ENCODE results near the gene HUWE1.

DNA sequence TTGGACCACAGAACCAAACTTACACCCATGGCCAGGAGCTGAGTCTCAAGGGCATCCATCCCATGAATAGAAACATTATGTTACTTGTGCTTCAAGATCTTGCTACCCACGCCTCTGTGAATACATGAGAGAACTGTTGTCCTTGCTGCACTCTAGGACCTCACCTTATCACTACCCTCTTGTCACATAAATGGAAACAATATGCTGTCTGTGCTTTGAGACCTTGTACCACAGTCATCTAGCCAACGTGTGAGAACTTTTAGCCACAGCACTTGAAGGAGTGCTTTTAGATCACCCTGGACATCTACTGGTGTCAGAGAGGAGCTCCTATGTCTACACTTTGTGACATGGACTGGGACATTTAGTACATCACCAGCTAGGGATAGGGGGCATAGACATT lies 30.7 kb upstream of the HUWE1 start:
- TF ChIP-seq, protein P1, sequence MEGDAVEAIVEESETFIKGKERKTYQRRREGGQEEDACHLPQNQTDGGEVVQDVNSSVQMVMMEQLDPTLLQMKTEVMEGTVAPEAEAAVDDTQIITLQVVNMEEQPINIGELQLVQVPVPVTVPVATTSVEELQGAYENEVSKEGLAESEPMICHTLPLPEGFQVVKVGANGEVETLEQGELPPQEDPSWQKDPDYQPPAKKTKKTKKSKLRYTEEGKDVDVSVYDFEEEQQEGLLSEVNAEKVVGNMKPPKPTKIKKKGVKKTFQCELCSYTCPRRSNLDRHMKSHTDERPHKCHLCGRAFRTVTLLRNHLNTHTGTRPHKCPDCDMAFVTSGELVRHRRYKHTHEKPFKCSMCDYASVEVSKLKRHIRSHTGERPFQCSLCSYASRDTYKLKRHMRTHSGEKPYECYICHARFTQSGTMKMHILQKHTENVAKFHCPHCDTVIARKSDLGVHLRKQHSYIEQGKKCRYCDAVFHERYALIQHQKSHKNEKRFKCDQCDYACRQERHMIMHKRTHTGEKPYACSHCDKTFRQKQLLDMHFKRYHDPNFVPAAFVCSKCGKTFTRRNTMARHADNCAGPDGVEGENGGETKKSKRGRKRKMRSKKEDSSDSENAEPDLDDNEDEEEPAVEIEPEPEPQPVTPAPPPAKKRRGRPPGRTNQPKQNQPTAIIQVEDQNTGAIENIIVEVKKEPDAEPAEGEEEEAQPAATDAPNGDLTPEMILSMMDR (conservative IDR thresholded peaks at IDR 0.05; ENCODE audit: low read depth, low read length) = no peak
- TF ChIP-seq EZH2 (IDR thresholded peaks at IDR 0.05; ENCODE audit: borderline replicate concordance, low read depth, low read length, poor library complexity, severe bottlenecking) = no peak

All from A673 (cell line).